Astrocyte (in vitro differentiated cells and primary cell): ENCODE data around the gene WHRN. TPM values are rescaled to one million over a fixed set of nuclear protein-coding genes. Genes with fewer than 3 reads are reported as not detected.

Source experiments
- DNase-seq: peaks from one replicate; pipeline ENCODE4 v3.0.0-alpha.2; 2010; ENCODE audit warnings: low read depth
- FAIRE-seq: peaks from 2 replicates; lab custom pipeline; 2011; peaks lifted over from hg19 to GRCh38; lab: Jason Lieb, UNC
- H2AFZ ChIP-seq: 2 replicates; pipeline ENCODE4 v1.6.0; 2012; ENCODE audit warnings: low read depth, low read length, inconsistent platforms
- H3K27ac ChIP-seq: 2 replicates; pipeline ENCODE4 v1.5.1; 2011; ENCODE audit warnings: low read depth, low read length, inconsistent platforms
- H3K27me3 ChIP-seq: 2 replicates; pipeline ENCODE4 v1.6.0; 2011; ENCODE audit warnings: low read length, inconsistent platforms; ENCODE audit not compliant: insufficient read depth
- H3K36me3 ChIP-seq: 2 replicates; pipeline ENCODE4 v1.5.1; 2011; ENCODE audit warnings: low read length, inconsistent platforms; ENCODE audit not compliant: insufficient read depth
- H3K4me1 ChIP-seq: 2 replicates; pipeline ENCODE4 v1.5.1; 2011; ENCODE audit warnings: low read length, inconsistent platforms; ENCODE audit not compliant: insufficient read depth
- H3K4me2 ChIP-seq: 2 replicates; pipeline ENCODE4 v1.6.0; 2012; ENCODE audit warnings: low read length, inconsistent platforms
- H3K4me3 ChIP-seq: 2 replicates; pipeline ENCODE4 v1.5.1; 2011; ENCODE audit warnings: low read depth, mild to moderate bottlenecking, low read length, inconsistent platforms; ENCODE audit not compliant: insufficient read depth
- H3K79me2 ChIP-seq: 2 replicates; pipeline ENCODE4 v1.6.0; 2012; ENCODE audit warnings: mild to moderate bottlenecking, low read length, inconsistent platforms; ENCODE audit not compliant: insufficient read depth
- H3K9ac ChIP-seq: 2 replicates; pipeline ENCODE4 v1.6.0; 2012; ENCODE audit warnings: mild to moderate bottlenecking, low read length, inconsistent platforms
- H3K9me3 ChIP-seq: 2 replicates; pipeline ENCODE4 v1.5.1; 2012; ENCODE audit warnings: low read depth, mild to moderate bottlenecking, low read length, inconsistent platforms; ENCODE audit not compliant: insufficient read depth
- H4K20me1 ChIP-seq: 2 replicates; pipeline ENCODE4 v1.6.0; 2012; ENCODE audit warnings: low read length, inconsistent platforms; ENCODE audit not compliant: insufficient read depth
- H3K27ac Mint-ChIP-seq: one replicate; pipeline ENCODE4 v1.8.0; 2021; ENCODE audit warnings: mild to moderate bottlenecking, mixed read lengths; ENCODE audit not compliant: unreplicated experiment
- H3K27me3 Mint-ChIP-seq: one replicate; pipeline ENCODE4 v1.8.0; 2021; ENCODE audit warnings: low read depth, mixed read lengths; ENCODE audit not compliant: unreplicated experiment
- H3K36me3 Mint-ChIP-seq: one replicate; pipeline ENCODE4 v1.8.0; 2021; ENCODE audit warnings: low read depth, mixed read lengths; ENCODE audit not compliant: unreplicated experiment
- H3K4me1 Mint-ChIP-seq: one replicate; pipeline ENCODE4 v1.8.0; 2021; ENCODE audit warnings: low read depth, mixed read lengths; ENCODE audit not compliant: unreplicated experiment
- H3K4me3 Mint-ChIP-seq: one replicate; pipeline ENCODE4 v1.8.0; 2021; ENCODE audit warnings: mild to moderate bottlenecking, moderate library complexity, mixed read lengths; ENCODE audit not compliant: unreplicated experiment
- H3K9me3 Mint-ChIP-seq: one replicate; pipeline ENCODE4 v1.8.0; 2021; ENCODE audit warnings: mild to moderate bottlenecking, mixed read lengths; ENCODE audit not compliant: unreplicated experiment
- CTCF ChIP-seq: IDR thresholded peaks from 2 replicates; pipeline ENCODE4 v1.5.1; 2011; ENCODE audit warnings: low read depth, mild to moderate bottlenecking, inconsistent platforms, low read length, moderate library complexity; ENCODE audit not compliant: insufficient read depth
- EZH2 ChIP-seq: IDR thresholded peaks from 2 replicates; pipeline ENCODE4 v1.6.1; 2012; ENCODE audit warnings: mild to moderate bottlenecking, low read length, inconsistent platforms; ENCODE audit not compliant: insufficient read depth
- total RNA-seq: library from RNA; stranded (reverse); gene quantifications from 2 replicates; pipeline ENCODE4 v1.2.1, GENCODE V29; 2021

The WHRN gene
- total RNA-seq, 1 donor from 2014 or later = 10.2 TPM

- peaks cover 11% of the 10 kb centered on the region for H3K4me1 Mint-ChIP-seq
- H3K79me2 ChIP-seq = no peaks in the 10 kb centered on the region
- peaks cover 3% of the 10 kb centered on the region for H3K9me3 Mint-ChIP-seq
- no peak overlapping the region for H3K4me2 ChIP-seq
- H3K27ac ChIP-seq = no peak overlapping the region
- H3K9ac ChIP-seq = no peak overlapping the region
- H3K4me3 ChIP-seq = no peak overlapping the region
- TF ChIP-seq EZH2 = no peak
- TF ChIP-seq CTCF = no peak
- H3K36me3 Mint-ChIP-seq = peaks cover 21% of the 10 kb centered on the region
- no peaks in the 10 kb centered on the region for H3K27me3 ChIP-seq
- H3K4me3 Mint-ChIP-seq = no peak overlapping the region
- no peaks in the 10 kb centered on the region for H3K9me3 ChIP-seq
- DNase-seq = no peak
- H3K27me3 Mint-ChIP-seq = no peaks in the 10 kb centered on the region
- no peak overlapping the region for H2AFZ ChIP-seq
- peaks cover 2% of the 10 kb centered on the region for H3K36me3 ChIP-seq
- H3K27ac Mint-ChIP-seq = no peak overlapping the region
- H3K4me1 ChIP-seq = peaks cover 30% of the 10 kb centered on the region
- FAIRE-seq = no peak
- H4K20me1 ChIP-seq = peaks cover 5% of the 10 kb centered on the region
These were observed 137.3 kb downstream of the WHRN start for GRCh38 chr9:114367772-114368569.

- Histone ChIP-seq H3K79me2 (no peaks in the 10 kb centered on the region), H3K27ac (no peak overlapping the region), H4K20me1 (peaks cover 5% of the 10 kb centered on the region), H3K9me3 (no peaks in the 10 kb centered on the region), H3K9ac (no peak overlapping the region), H3K4me2 (no peak overlapping the region), H3K4me3 (no peak overlapping the region), H3K27me3 (no peaks in the 10 kb centered on the region), H2AFZ (no peak overlapping the region), H3K4me1 (peaks cover 26% of the 10 kb centered on the region), H3K36me3 (peaks cover 2% of the 10 kb centered on the region)
- TF ChIP-seq EZH2 (no peak), CTCF (no peak)
- Mint-ChIP-seq H3K36me3 (peaks cover 24% of the 10 kb centered on the region), H3K4me1 (peaks cover 9% of the 10 kb centered on the region), H3K4me3 (no peak overlapping the region), H3K27me3 (no peaks in the 10 kb centered on the region), H3K27ac (no peak overlapping the region), H3K9me3 (peaks cover 3% of the 10 kb centered on the region)
- FAIRE-seq = no peak
- DNase-seq = no peak
These were observed 137.9 kb downstream of the WHRN start for GRCh38 chr9:114367366-114367765.
